HepG2 (cell line): ENCODE data around the gene RGS19. TPM values are rescaled to one million over a fixed set of nuclear protein-coding genes. Genes with fewer than 3 reads are reported as not detected.

ENCODE experiments used
- PCBP1 ChIP-seq: fragments of 200-400 bp; formaldehyde crosslinking; IDR thresholded peaks from 2 replicates; pipeline ENCODE4 v1.6.1; 2017; ENCODE audit warnings: mild to moderate bottlenecking, low read depth, low read length, borderline replicate concordance
- TBL1XR1 ChIP-seq: fragments of 150-350 bp; IDR thresholded peaks from 2 replicates; pipeline ENCODE4 v1.6.1; 2014; ENCODE audit warnings: borderline replicate concordance, low read length; ENCODE audit not compliant: partially characterized antibody
- YEATS2 ChIP-seq: sonication (generic); formaldehyde crosslinking; IDR thresholded peaks from 2 replicates; pipeline ENCODE4 v1.4.0; 2020; ENCODE audit warnings: missing genetic modification reagents, borderline replicate concordance
- ZHX1 ChIP-seq: sonication (generic); formaldehyde crosslinking; IDR thresholded peaks from 2 replicates; pipeline ENCODE4 v1.8.1; 2022; ENCODE audit warnings: low read depth, mild to moderate bottlenecking, missing genetic modification reagents
- ZNF292 ChIP-seq: sonication (generic); formaldehyde crosslinking; IDR thresholded peaks from 2 replicates; pipeline ENCODE4 v1.8.1; 2022; ENCODE audit warnings: mild to moderate bottlenecking, low read depth, missing genetic modification reagents, borderline replicate concordance
- ZNF414 ChIP-seq: sonication (generic); formaldehyde crosslinking; IDR thresholded peaks from 2 replicates; pipeline ENCODE4 v1.5.0; 2020; ENCODE audit warnings: missing genetic modification reagents
- polyA plus RNA-seq, 8 experiments: library from polyadenylated mRNA; depleted of rRNA in 3 of 8; stranded (reverse) in 7 of 8; unstranded in 1 of 8; fragments of >200 nt; fragmentation: Illumina TruSeq in 4 of 8; extraction: Trizol in 4 of 8; gene quantifications; 2 replicates each; pipeline versions ENCODE4 v1.2.1 to v1.2.3, GENCODE V29; 2011 to 2016; ENCODE audit warnings: low read depth in 4 of 8, missing spikeins in 1 of 8, mixed read lengths in 1 of 8; ENCODE audit not compliant: insufficient read depth in 1 of 8
- total RNA-seq, 5 experiments: library from RNA; depleted of rRNA; stranded (reverse); fragments of >200 nt; fragmentation: Illumina TruSeq; extraction: Trizol; gene quantifications; 2 replicates each; pipeline ENCODE4 v1.2.3, GENCODE V29; 2016; ENCODE audit warnings: low read depth in 1 of 5
- TF ChIP-seq, protein P1 (sequence below): IDR thresholded peaks from 2 replicates; pipeline ENCODE4 v1.6.1; 2012; ENCODE audit warnings: low read depth, low read length, improper control_type of control experiment
- TF ChIP-seq, protein P2 (sequence below): sonication (generic); formaldehyde crosslinking; IDR thresholded peaks from 2 replicates; pipeline ENCODE4 v1.9.0; 2021; ENCODE audit warnings: missing genetic modification reagents, borderline replicate concordance
- TF ChIP-seq, protein P3 (sequence below): sonication (generic); formaldehyde crosslinking; IDR thresholded peaks from 2 replicates; pipeline ENCODE4 v1.4.0; 2020; ENCODE audit warnings: missing genetic modification reagents

The RGS19 gene
- total and polyA plus RNA-seq, 2 of the 13 experiments (the other 11 are each of a cell fraction or from before 2014, with no cell fraction given), result 10.7 to 11.9 TPM

DNA sequence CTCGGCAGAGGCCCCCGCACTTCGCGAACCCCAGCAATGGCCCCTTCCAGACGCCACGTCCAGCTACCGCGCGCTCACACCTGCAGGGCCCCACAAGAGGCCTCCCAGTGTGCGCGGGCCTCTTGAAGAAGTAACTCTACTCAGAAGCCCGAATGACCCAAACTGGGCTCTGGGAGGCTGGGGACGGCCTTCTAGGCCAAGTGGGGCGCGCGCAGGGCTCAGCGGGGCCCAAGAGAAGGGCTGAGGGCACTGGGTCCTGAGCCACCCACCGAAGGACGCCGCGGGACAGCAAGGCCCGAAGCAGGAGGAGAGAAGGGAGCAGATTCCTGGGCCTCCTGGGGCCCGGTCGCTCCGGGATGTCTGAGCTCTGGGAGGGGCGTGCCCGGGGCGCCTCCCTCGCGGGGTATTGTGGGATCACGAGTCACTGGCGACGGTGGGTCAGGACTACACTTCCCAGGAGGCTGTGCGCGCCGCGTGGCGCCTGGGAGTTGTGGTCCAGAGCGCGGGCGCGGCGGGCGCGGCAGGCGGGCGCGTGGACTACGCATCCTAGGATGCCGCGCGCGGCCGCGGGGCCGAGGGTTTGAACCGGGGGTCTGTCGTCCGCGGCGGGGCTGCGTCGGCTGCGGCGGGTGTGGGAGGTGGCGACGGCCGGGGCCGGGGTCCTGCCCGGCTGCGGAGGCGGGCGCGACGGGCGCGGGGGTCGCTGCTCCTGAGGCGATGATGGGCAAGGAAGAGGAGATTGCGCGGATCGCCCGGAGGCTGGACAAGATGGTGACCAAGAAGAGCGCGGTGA, 16.5 kb downstream of the RGS19 start, which contains the start of gene TCEA2 (continued):
- TF ChIP-seq, protein P1, sequence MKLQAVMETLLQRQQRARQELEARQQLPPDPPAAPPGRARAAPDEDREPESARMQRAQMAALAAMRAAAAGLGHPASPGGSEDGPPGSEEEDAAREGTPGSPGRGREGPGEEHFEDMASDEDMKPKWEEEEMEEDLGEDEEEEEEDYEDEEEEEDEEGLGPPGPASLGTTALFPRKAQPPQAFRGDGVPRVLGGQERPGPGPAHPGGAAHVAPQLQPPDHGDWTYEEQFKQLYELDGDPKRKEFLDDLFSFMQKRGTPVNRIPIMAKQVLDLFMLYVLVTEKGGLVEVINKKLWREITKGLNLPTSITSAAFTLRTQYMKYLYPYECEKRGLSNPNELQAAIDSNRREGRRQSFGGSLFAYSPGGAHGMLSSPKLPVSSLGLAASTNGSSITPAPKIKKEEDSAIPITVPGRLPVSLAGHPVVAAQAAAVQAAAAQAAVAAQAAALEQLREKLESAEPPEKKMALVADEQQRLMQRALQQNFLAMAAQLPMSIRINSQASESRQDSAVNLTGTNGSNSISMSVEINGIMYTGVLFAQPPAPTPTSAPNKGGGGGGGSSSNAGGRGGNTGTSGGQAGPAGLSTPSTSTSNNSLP, result peak; percentile 42; the same call in 1 of the 2 replicates
- TF ChIP-seq ZNF292 (CRISPR knock-in tag) (no peak), TBL1XR1 (peak; percentile 88), PCBP1 (peak; percentile 72; the same call in 1 of the 2 replicates), YEATS2 (peak; percentile 80; the same call in 1 of the 2 replicates), ZHX1 (CRISPR knock-in tag) (peak; percentile 62), ZNF414 (CRISPR knock-in tag) (0 out of 2 replicates have a peak, but pooled peaks have one; percentile 64)
- TF ChIP-seq, protein P2, sequence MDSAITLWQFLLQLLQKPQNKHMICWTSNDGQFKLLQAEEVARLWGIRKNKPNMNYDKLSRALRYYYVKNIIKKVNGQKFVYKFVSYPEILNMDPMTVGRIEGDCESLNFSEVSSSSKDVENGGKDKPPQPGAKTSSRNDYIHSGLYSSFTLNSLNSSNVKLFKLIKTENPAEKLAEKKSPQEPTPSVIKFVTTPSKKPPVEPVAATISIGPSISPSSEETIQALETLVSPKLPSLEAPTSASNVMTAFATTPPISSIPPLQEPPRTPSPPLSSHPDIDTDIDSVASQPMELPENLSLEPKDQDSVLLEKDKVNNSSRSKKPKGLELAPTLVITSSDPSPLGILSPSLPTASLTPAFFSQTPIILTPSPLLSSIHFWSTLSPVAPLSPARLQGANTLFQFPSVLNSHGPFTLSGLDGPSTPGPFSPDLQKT (CRISPR knock-in tag), result peak; percentile 95; the same call in 1 of the 2 replicates
- TF ChIP-seq, protein P3, sequence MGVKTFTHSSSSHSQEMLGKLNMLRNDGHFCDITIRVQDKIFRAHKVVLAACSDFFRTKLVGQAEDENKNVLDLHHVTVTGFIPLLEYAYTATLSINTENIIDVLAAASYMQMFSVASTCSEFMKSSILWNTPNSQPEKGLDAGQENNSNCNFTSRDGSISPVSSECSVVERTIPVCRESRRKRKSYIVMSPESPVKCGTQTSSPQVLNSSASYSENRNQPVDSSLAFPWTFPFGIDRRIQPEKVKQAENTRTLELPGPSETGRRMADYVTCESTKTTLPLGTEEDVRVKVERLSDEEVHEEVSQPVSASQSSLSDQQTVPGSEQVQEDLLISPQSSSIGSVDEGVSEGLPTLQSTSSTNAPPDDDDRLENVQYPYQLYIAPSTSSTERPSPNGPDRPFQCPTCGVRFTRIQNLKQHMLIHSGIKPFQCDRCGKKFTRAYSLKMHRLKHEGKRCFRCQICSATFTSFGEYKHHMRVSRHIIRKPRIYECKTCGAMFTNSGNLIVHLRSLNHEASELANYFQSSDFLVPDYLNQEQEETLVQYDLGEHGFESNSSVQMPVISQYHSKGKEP, result 0 out of 2 replicates have a peak, but pooled peaks have one; percentile 68
